Erythroblast (primary cell): Measurements from ENCODE around the gene PIGC.

Experiments
- GATA1 ChIP-seq: IDR thresholded peaks from 2 replicates; pipeline ENCODE4 v1.6.1; 2011; ENCODE audit warnings: low read depth, mild to moderate bottlenecking, control low read depth, low read length, moderate library complexity
- POLR2A ChIP-seq: IDR thresholded peaks from 2 replicates; pipeline ENCODE4 v1.6.1; 2011; ENCODE audit warnings: mild to moderate bottlenecking, low read length

DNA sequence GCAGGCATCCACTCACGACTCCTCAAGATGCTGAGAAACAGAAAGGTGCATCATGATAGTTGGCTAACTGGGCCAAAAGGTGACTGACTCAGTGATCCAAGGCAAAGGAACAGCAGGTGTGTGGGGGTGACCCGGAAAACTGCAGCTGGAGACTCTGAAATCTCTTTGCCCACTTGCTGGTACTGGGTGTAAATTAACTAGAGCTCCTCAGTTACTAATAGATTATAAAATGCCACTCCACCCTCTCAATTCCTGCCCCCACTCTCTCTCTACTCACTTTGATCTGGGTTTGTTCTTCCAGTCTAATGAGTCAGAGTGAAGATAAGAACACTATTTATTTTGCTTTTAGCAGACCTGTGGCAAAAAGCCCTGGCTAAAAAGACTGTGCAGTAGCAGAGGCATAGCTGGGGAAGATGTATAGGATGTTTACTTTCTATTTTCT is 7.2 kb upstream of the PIGC start:
- peak; percentile 79 for TF ChIP-seq POLR2A
- TF ChIP-seq GATA1: no peak
